ENCODE results near the gene ZNF688. TPM values are rescaled to one million over a fixed set of nuclear protein-coding genes. Genes with fewer than 3 reads are reported as not detected.
"Not testable (repeated sequence)": the region's sequence is repeated elsewhere in the genome, so short reads cannot be mapped to it uniquely, and the experiment has no call there.

Gene ZNF688
- total RNA-seq, 2 experiments from 2014 or later, result 7.1 to 9.1 TPM

DNA sequence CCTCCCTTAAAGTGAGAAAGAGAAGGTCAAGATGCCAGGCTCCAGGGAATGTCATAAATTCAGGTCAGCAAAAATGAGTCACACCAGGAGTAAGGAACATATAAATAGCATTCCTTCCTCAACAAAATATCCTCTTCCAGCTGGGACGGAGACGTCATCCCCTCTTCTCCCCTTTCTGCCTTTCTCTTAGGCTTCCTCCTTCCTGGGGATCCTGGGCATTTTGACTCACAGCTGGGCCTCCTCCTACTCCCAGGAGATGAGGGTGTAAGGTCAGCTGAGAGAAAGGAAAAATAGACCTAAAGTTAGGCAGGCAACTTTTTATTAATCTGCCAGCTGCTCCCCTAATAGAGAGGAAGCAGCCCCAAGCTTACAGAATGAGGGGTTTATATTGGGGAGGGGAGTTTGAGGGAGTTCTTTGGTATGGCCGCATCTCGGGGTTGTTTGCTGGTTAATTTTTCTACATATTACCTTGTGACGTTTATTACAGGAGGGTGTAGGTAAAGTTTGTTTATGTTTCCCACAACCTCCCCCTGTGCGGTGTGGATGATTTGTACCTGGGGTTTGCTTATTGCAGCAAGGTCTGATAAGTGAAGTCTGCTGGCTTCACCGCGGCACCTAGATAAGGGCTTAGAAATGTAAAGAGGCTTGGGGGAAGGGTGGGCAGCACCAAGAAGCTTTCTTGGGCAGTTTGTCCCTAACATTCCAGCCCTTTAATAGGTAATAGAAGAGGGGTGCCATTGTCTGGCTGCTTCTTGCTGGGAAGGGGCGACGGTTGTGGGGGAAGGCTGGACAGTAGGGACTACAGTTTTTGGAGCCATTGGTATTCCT is 29.8 kb downstream of the ZNF688 start:
- intact Hi-C loops (cut with DNase I, micrococcal nuclease), result no loop called here
- ChIA-PET CTCF (no interaction called here), POLR2A (interaction anchor here (1.1 kb wide), 1 partner anchor 12 kb away, joined by 3 read pairs; no protein-coding TSS in a partner anchor)
- H3K27me3 Mint-ChIP-seq, result no peaks in the 10 kb centered on the region
- H3K4me3 Mint-ChIP-seq, result no peak overlapping the region
- H3K9me3 Mint-ChIP-seq (ENCODE audit: low read depth), result no peaks in the 10 kb centered on the region
- DNase-seq, result no peak
- no peak overlapping the region for H3K27ac Mint-ChIP-seq
- H3K36me3 Mint-ChIP-seq (ENCODE audit: low read depth), result peaks cover 21% of the 10 kb centered on the region
- peaks cover 11% of the 10 kb centered on the region for H3K4me1 Mint-ChIP-seq
- no peak for ATAC-seq

DNA sequence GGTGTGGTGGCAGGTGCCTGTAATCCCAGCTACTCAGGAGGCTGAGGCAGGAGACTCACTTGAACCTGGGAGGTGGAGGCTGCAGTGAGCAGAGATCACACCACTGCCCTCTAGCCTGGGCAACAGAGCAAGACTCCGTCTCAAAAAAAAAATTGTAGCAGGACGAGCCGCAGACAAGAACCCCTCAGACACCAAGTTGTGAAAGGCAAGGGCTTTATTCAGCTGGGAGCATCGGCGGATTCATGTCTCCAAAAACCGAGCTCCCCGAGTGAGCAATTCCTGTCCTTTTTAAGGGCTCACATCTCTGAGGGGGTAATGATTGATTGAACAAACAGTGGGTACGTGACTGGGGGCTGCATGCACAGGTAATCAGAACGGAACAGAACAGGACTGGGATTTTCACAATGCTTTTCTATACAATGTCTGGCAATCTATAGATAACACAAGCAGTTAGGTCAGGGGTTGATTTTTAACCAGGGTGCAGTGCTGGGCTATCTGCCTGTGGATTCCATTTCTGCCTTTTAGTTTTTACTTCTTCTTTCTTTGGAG is 30.5 kb downstream of the ZNF688 start:
- H3K4me3 Mint-ChIP-seq; H3K27me3 Mint-ChIP-seq; intact Hi-C loops (cut with DNase I, micrococcal nuclease); ATAC-seq; H3K27ac Mint-ChIP-seq; CTCF ChIA-PET; DNase-seq; H3K9me3 Mint-ChIP-seq (ENCODE audit: low read depth): not testable (repeated sequence)
- Mint-ChIP-seq H3K36me3 (ENCODE audit: low read depth) (peaks cover 28% of the 10 kb centered on the region), H3K4me1 (peaks cover 17% of the 10 kb centered on the region)
- POLR2A ChIA-PET, result interaction anchor here (1.1 kb wide), 1 partner anchor 13 kb away, joined by 3 read pairs; no protein-coding TSS in a partner anchor

DNA sequence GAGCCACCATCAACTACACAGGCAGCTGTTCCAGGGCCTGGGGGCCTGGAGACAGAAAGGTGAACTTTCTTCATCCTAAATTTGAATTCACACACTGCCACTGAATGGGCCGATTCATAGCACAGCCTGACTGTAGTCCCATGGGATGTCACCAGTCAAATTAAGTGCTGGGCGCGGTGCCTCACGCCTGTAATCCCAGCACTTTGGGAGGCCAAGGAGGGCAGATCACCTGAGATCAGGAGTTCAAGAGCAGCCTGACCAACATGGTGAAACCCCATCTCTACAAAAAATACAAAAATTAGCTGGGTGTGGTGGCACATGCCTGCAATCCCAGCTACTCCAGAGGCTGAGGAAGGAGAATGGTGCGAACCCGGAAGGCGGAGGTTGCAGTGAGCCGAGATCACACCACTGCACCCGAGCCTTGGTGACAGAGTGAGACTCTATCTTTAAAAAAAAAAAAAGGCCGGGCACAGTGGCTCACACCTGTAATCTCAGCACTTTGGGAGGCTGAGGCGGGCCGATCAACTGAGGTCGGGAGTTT is 31.5 kb downstream of the ZNF688 start:
- DNase-seq; POLR2A ChIA-PET; H3K27me3 Mint-ChIP-seq; ATAC-seq; H3K9me3 Mint-ChIP-seq (ENCODE audit: low read depth); H3K27ac Mint-ChIP-seq; H3K4me3 Mint-ChIP-seq: not testable (repeated sequence)
- CTCF ChIA-PET, result interaction anchor here (0.5 kb wide), 1 partner anchor 66 kb away, joined by 3 read pairs; no protein-coding TSS in a partner anchor
- Mint-ChIP-seq H3K4me1 (peaks cover 21% of the 10 kb centered on the region), H3K36me3 (ENCODE audit: low read depth) (peaks cover 36% of the 10 kb centered on the region)
- intact Hi-C loops (cut with DNase I, micrococcal nuclease), result loop anchor here in 1 of 2 experiments (5.0 kb wide), 2 partner anchors 68 to 117 kb away; partner anchors contain the start of genes FBRS and ITGAL

DNA sequence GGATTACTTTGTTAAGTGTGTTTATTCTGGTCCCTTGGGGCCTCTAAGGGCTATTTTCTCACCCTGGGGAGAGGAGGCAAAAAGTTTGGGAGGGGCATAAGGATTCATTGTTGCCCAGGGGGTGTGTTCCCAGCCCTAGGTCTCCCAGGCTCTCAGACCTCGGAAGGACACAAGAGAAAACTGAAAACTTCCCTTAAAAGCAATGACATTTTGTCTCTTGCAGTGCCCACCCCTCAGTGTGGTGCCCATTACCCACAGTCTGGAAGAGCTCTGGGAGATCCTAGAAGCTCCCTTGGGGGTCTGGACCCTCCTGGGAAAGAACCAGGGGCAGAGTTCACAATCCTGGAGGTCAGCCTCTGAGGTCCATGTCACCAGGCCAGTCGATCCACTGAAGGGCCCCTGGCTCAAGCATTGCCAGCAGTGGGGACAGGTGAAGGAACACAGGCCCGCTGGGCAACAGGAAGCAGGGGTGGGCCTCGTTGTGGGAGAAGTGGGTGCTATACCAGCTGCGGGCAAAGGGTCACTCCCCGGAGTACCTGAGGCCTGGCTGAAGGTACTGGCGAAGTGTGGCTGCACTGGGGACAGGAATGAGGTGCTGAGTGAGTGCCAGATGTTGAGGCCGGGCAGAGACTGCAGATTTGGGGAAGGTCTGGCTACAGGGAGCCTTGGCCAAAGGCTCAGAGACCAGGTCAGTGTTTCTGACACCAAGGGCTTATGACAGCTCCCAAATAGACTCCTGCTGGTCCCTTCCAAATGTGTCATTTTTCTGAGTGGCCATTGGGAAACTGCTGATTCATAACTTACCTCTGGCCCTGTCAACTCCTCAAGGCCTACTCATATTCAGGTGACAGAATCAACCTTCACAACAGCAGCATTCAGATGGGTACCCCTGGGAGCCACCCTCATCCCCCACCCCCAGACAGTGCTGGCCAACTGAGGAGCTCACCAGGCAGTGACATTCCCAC is 32.2 kb downstream of the ZNF688 start:
- Mint-ChIP-seq H3K27me3 (no peaks in the 10 kb centered on the region), H3K9me3 (ENCODE audit: low read depth) (no peaks in the 10 kb centered on the region), H3K36me3 (ENCODE audit: low read depth) (peaks cover 36% of the 10 kb centered on the region), H3K4me1 (peaks cover 21% of the 10 kb centered on the region), H3K4me3 (no peak overlapping the region), H3K27ac (no peak overlapping the region)
- DNase-seq, result no peak
- ChIA-PET CTCF (interaction anchor here (0.5 kb wide), 1 partner anchor 66 kb away, joined by 3 read pairs; no protein-coding TSS in a partner anchor), POLR2A (no interaction called here)
- intact Hi-C loops (cut with DNase I, micrococcal nuclease), result loop anchor here in 1 of 2 experiments (5.0 kb wide), 2 partner anchors 67 to 118 kb away; partner anchors contain the start of genes FBRS and ITGAL
- ATAC-seq, result no peak

DNA sequence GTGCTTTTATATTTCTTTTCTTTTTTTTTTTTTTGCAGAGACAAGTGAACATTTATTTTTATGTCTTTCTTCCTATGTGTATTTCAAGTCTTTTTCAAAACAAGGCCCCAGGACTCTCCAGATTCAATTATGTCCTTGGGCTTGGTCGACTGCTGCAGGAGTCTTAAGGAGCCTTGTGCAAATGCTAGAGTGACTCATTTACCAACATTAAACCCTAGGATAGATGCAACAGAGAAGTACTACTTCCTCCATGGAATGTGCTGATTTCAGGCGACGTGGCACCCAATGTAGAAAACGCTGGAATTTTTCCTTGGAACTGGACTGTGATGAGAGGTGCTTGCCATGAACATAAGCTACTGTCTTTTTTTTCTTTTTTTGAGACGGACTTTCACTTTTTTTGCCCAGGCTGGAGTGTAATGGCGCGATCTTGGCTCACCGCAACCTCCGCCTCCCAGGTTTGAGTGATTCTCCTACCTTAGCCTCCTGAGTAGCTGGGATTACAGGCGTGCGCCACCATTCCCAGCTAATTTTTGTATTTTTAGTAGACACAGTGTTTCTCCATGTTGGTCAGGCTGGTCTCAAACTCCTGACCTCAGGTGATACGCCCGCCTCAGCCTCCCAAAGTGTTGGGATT is 35.0 kb downstream of the ZNF688 start:
- peaks cover 27% of the 10 kb centered on the region for H3K4me1 Mint-ChIP-seq
- ATAC-seq; DNase-seq; H3K9me3 Mint-ChIP-seq (ENCODE audit: low read depth); H3K27me3 Mint-ChIP-seq: not testable (repeated sequence)
- H3K36me3 Mint-ChIP-seq (ENCODE audit: low read depth), result peaks cover 44% of the 10 kb centered on the region
- intact Hi-C loops (cut with DNase I, micrococcal nuclease), result loop anchor here in 1 of 2 experiments (5.0 kb wide), 2 partner anchors 64 to 121 kb away; partner anchors contain the start of genes FBRS and ITGAL
- ChIA-PET POLR2A (interaction anchor here (0.8 to 3.2 kb wide), 10 partner anchors 9 to 106 kb away, joined by 3 to 30 read pairs (median 6); partner anchors contain the start of genes DCTPP1, ITGAL, ZNF688 and ZNF689), CTCF (interaction anchor here (0.6 to 3.2 kb wide), 20 partner anchors 8 to 431 kb away, joined by 3 to 30 read pairs (median 6); partner anchors contain the start of genes DCTPP1, SEPHS2 and ZNF764)
- H3K27ac Mint-ChIP-seq, result peak overlapping the region; percentile 100
- peak overlapping the region; percentile 91 for H3K4me3 Mint-ChIP-seq

DNA sequence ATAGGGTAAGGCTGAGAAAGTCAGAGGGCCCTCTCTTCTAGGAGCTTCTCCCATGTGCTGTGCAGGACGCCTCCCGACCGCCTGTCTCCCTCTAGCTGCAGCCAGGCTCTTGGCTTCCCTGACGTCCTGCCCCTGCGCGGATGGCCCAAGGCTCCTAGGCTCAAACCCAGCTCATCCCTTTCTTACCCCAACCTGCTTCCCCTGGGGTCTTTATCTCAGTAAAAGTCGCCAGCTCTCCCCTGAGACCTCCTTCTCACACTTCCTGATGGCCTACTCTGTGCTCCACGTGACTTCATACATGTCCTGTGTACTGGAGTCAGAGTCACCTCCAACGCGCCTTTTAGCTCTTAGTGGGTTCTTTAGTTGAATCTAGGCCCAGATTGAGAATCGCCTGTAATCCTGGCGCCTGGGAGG is 35.7 kb downstream of the ZNF688 start:
- Mint-ChIP-seq H3K4me3 (peak overlapping the region; percentile 91), H3K27me3 (no peaks in the 10 kb centered on the region), H3K9me3 (ENCODE audit: low read depth) (no peaks in the 10 kb centered on the region), H3K4me1 (peaks cover 31% of the 10 kb centered on the region), H3K36me3 (ENCODE audit: low read depth) (peaks cover 51% of the 10 kb centered on the region), H3K27ac (peak overlapping the region; percentile 100)
- ChIA-PET POLR2A (interaction anchor here (0.5 to 3.2 kb wide), 17 partner anchors 9 to 719 kb away, joined by 3 to 30 read pairs (median 5); partner anchors contain the start of genes DCTPP1, FBRS, ITGAL and PRR14), CTCF (interaction anchor here (0.6 to 3.2 kb wide), 31 partner anchors 8 to 179 kb away, joined by 3 to 30 read pairs (median 5); partner anchors contain the start of genes DCTPP1, PRR14, SEPHS2 and ZNF764)
- DNase-seq, result peak; percentile 86
- peak; percentile 78 for ATAC-seq
- intact Hi-C loops (cut with DNase I, micrococcal nuclease), result loop anchor here (1.0 to 5.0 kb wide), 15 partner anchors 15 to 165 kb away; partner anchors contain the start of genes DCTPP1 (in 2 of the 2), FBRS (in 2 of the 2), ZNF688 (in 2 of the 2) and ZNF764 (in 2 of the 2)

DNA sequence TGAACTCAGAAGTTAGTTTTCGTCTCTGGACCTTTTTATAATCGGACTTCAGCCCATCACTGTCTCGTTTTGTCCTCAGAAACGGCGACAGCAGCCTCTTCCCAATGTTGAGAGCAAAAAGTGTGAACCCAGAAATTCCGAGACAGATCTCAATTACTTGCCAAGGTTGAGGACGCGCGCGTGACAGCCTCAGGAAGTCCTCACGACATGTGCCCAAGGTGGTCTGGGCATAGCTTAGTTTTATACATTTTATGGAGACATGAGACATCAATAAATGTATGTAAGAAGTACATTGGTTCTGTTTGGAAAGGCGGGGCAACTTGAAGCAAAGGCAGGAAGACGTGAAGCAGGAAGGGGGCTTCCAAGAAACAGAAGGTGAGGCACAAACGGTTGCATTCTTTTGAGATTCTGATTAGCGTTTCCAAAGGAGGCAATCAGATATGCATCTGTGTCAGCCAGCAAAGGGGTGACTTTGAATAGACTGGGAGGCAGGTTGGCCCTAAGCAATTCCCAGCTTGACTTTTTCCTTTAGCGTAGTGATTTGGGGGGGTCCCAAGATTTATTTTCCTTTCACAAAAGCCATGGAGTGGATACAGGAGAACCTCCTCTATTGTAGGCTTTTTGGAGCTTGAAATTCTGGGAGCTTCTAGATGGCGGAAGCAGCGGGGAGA is 36.3 kb downstream of the ZNF688 start:
- Mint-ChIP-seq H3K4me3 (peak overlapping the region; percentile 91), H3K27ac (peak overlapping the region; percentile 100), H3K9me3 (ENCODE audit: low read depth) (no peaks in the 10 kb centered on the region), H3K36me3 (ENCODE audit: low read depth) (peaks cover 53% of the 10 kb centered on the region), H3K4me1 (peaks cover 37% of the 10 kb centered on the region), H3K27me3 (no peaks in the 10 kb centered on the region)
- ChIA-PET POLR2A (interaction anchor here (0.5 to 3.2 kb wide), 22 partner anchors 8 to 718 kb away, joined by 3 to 30 read pairs (median 5); partner anchors contain the start of genes DCTPP1, FBRS, ITGAL and PRR14), CTCF (interaction anchor here (0.6 to 3.2 kb wide), 33 partner anchors 9 to 179 kb away, joined by 3 to 30 read pairs (median 5); partner anchors contain the start of genes DCTPP1, PRR14, SEPHS2 and ZNF764)
- ATAC-seq (peak; percentile 18), DNase-seq (no peak)
- intact Hi-C loops (cut with DNase I, micrococcal nuclease), result loop anchor here (1.0 to 5.0 kb wide), 15 partner anchors 16 to 164 kb away; partner anchors contain the start of genes DCTPP1 (in 2 of the 2), FBRS (in 2 of the 2), ZNF688 (in 2 of the 2) and ZNF764 (in 2 of the 2)

DNA sequence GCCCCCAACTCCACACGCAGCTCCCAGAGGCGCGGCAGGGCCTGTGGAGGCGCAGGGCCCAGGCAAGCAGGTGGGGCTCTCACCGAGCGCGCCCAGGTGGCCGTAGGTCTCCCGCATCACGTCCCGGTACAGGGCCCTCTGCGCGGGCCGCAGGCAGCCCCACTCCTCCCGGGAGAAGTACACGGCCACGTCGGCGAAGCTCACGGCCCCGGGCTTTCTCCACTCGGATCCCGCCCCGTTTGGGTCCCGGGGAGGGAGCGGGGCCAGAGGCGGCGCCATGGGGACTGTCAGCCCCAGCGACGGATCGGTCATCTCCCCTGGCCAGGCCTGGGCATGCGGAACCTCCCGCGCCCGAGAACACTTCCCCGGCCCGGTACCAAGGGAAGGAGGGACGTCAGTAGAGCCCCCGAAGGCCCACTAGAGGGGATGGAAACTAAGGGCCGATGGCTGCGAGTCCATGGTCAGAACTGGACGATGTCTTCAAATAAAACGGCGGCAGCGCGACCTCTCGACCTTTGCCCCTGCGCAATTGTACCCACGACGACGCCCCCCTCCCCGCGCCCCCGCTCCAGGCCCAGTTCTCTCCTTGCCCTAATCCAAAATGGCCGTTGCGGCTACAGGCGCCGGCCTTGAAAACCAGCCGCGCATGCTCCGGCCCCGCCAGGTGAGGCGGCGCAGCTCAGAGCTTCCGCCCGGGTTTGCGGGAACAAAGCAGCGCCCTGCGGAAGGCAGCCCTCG is 37.0 kb downstream of the ZNF688 start, which contains the start of gene ZNF747:
TSS of gene ZNF747 (minus strand) at position 491 of the 738 bp plus-strand sequence. CDS start at position 312, 179 bp downstream.
- no peaks in the 10 kb centered on the region for H3K27me3 Mint-ChIP-seq
- peaks cover 51% of the 10 kb centered on the region for H3K36me3 Mint-ChIP-seq (ENCODE audit: low read depth)
- peaks cover 44% of the 10 kb centered on the region for H3K4me1 Mint-ChIP-seq
- ChIA-PET POLR2A (interaction anchor here (0.6 to 3.2 kb wide), 10 partner anchors 16 to 894 kb away, joined by 3 to 30 read pairs (median 5); partner anchors contain the start of genes DCTPP1, PRR14, ZNF688 and ZNF689), CTCF (interaction anchor here (0.6 to 3.2 kb wide), 19 partner anchors 11 to 104 kb away, joined by 3 to 30 read pairs (median 7); partner anchors contain the start of genes DCTPP1, SEPHS2, ZNF764 and ZNF785)
- peak within 1 kb of the TSS; percentile 91 for H3K4me3 Mint-ChIP-seq
- DNase-seq, result peak; percentile 95
- ATAC-seq, result peak; percentile 80
- intact Hi-C loops (cut with DNase I, micrococcal nuclease), result loop anchor here (1.0 to 5.0 kb wide), 17 partner anchors 8 to 164 kb away; partner anchors contain the start of genes DCTPP1 (in 2 of the 2), FBRS (in 2 of the 2), ZNF688 (in 2 of the 2) and ZNF764 (in 2 of the 2)
- H3K27ac Mint-ChIP-seq, result peak within 1 kb of the TSS; percentile 100
- no peaks in the 10 kb centered on the region for H3K9me3 Mint-ChIP-seq (ENCODE audit: low read depth)

Data from activated CD4-positive, alpha-beta T cell treated with anti-CD3 and anti-CD28 coated beads for 36 hours (primary cell).